Fibroblast of mammary gland (primary cell): Measurements from ENCODE around the gene TMEM30A.
A peak's percentile ranks its signal among the peaks of the same experiment; 100 is the strongest.

Experiments
- DNase-seq: peaks from one replicate; pipeline ENCODE4 v3.0.0-alpha.2; 2010; ENCODE audit warnings: low read depth
- H3K4me3 ChIP-seq: 2 replicates; pipeline ENCODE4 v1.5.1; 2011; ENCODE audit warnings: low read depth, mild to moderate bottlenecking, low read length, moderate library complexity; ENCODE audit not compliant: control insufficient read depth
- TF ChIP-seq, protein P1 (sequence below): conservative IDR thresholded peaks from 2 replicates; pipeline ENCODE4 v1.5.1; 2011; ENCODE audit warnings: low read depth, low read length, inconsistent platforms; ENCODE audit not compliant: control insufficient read depth, insufficient read depth

TMEM30A gene

DNA sequence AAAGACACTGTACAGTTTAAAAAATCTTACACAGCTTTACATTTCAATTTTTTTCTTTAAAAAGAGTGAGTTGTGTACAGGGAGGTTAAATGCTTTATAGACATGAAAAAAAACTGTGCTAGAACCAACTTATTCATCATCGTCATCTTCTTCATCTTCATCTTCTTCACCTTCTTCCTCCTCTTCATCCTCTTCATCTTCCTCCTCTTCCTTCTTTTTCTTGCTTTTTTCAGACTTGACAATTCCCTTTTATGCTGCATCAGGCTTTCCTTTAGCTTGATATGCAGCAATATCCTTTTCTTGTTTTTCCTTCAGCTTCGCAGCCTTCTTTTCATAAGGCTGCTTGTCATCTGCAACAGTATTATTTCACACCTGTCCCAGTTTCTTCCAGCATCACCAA, 34.3 kb upstream of the TMEM30A start:
- H3K4me3 ChIP-seq, result no peak overlapping the region
- TF ChIP-seq, protein P1, sequence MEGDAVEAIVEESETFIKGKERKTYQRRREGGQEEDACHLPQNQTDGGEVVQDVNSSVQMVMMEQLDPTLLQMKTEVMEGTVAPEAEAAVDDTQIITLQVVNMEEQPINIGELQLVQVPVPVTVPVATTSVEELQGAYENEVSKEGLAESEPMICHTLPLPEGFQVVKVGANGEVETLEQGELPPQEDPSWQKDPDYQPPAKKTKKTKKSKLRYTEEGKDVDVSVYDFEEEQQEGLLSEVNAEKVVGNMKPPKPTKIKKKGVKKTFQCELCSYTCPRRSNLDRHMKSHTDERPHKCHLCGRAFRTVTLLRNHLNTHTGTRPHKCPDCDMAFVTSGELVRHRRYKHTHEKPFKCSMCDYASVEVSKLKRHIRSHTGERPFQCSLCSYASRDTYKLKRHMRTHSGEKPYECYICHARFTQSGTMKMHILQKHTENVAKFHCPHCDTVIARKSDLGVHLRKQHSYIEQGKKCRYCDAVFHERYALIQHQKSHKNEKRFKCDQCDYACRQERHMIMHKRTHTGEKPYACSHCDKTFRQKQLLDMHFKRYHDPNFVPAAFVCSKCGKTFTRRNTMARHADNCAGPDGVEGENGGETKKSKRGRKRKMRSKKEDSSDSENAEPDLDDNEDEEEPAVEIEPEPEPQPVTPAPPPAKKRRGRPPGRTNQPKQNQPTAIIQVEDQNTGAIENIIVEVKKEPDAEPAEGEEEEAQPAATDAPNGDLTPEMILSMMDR, result no peak
- DNase-seq, result no peak

DNA sequence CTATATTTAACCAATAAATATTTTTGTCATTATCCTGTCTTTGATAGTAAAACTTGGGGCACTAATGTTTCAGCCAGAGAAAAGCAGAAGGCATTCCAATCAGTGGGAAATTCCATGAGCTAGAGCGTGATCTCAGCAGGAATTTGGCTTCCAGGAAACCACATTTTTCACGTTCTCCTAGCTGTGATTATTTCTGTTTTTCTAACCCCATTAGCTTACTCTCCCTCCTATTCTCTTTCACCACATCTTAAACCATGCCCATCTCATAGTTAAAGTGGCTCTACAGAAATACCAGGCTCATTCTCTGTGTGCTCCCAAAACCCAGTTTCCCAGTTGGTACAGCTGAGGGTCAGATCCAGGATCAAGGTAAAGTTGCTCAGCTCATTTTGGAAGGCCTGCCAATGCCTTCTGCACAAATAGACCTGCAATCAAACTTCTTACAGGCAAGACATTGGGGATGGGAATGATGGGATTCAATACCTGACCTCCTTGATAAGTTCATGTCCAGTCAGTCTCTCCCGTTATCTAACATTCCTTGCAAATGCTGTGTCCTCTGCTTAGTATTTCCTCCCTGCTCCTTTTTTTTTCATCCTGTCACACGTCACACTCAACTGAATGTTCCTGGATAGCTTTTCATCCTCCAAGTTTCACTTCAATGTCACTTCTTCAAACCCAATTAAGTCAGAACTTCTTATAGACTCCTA, 33.1 kb upstream of the TMEM30A start:
- TF ChIP-seq, protein P1, result no peak
- DNase-seq, result peak; percentile 49
- H3K4me3 ChIP-seq, result no peak overlapping the region

DNA sequence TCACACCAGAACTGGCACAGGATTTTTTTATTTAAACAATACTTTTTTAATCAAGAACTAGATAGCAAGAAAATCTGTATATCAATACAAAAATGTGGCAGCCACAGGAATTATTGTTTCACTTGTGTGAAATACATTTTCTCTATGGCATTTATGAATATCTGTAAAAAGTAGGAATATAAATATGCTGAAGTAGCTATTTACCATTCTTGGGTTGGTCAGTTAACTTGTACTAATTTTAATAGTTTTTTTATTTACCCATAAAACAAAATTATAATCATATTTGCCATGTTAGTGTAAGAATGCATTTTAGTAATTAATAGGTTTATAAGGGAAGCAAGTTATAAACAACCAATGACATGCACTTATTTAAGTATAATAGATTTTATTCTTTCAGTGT, 31.4 kb upstream of the TMEM30A start:
- TF ChIP-seq, protein P1, result no peak
- no peak overlapping the region for H3K4me3 ChIP-seq
- no peak for DNase-seq

DNA sequence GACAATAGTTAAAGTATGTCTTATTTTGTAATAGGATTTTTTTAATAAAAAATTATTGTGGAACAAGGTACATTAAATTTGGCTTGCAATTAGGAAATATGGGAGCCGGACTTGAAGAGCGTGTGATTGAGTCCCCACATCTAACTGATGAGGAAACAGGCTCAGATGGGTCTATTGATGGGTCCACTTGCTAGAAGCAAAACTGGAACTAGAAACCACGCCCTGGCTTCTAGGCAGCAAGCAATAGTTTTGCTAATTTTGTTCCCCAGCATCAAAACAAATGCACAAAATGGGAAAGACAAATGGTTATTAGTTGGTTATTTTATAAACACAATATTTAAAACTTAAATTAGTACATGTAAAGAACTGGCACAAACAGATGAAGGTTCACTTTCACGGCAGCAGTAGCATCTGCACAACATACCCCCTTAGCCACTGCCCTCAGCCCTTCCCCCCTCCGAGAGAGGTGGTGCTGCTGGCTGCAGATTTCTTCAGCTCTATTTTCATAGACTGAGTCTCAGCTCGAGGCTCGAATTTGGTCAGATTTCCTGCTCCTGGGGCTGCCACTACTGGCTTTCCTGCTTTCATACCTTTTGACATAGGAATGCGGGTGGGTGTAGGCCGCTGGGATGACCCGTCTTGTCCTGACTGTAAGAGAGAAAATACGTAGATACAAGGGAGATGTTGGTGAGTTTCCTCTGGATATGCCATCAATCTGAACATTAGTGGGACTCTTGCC, 23.8 kb upstream of the TMEM30A start:
- TF ChIP-seq, protein P1, result no peak
- no peak overlapping the region for H3K4me3 ChIP-seq
- no peak for DNase-seq

DNA sequence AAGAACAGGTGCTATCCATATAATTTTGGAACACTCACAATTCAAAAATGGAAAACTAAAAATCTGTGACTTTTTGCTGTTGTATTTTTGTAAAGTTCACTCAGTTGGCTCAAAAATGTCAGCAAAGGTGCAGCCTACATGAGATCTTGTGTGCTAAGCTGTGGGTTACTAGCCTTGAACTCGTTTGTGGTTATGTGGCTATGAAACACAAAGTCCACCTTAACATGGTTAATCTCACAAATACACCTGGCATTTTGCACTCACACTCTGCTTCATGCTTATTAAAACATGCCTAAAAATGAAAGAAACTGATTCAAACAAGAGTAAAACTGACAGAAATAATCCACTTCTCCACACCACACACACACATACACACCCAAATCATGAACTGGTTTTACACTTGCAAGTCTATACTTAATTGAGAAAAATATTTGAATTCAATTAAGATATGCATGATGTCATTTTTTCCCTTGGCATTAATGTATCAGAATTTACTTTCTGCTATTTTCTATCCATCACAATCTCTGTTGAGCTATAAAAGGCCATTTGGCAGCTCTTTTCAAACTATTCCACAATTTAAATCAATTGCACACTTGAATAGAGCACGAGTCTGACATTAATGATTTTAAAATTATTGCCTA, 22.9 kb upstream of the TMEM30A start:
- TF ChIP-seq, protein P1, result no peak
- no peak for DNase-seq

DNA sequence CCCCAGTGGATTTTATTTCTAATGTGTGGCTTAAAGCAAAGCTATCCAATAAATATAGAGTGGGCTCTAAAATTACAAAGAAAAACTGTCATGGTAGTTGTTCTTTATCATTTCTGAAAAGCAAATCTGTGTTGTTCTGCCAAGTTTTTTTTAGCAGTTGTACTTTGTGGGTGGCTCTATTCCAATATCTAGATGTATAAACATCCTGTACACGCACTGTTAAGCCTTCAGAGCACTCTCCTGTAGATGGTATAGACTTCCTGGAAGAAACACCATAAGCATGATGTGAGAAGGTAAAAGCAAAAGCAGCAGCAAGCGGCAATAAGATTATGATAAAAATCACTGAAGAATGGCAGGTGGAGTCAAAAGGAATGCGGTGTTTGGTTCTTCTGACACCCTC, 21.5 kb upstream of the TMEM30A start:
- DNase-seq, result no peak
- H3K4me3 ChIP-seq, result no peak overlapping the region
- TF ChIP-seq, protein P1, result no peak

More for the DNA sequence above, 22.9 kb upstream of the TMEM30A start:
- no peak overlapping the region for H3K4me3 ChIP-seq
